ENCODE measurements around the gene GCN1. TPM values are rescaled to one million over a fixed set of nuclear protein-coding genes. Genes with fewer than 3 reads are reported as not detected.

The GCN1 gene
- total RNA-seq, 1 donor from 2014 or later: 52.4 TPM

GRCh38 chr12:120115692-120116440, 78.6 kb downstream of the GCN1 start:
- no peak for DNase-seq (ENCODE audit: low read depth)
- no peak for FAIRE-seq
- no peaks in the 10 kb centered on the region for H3K27me3 ChIP-seq (ENCODE audit: control insufficient read depth, insufficient read depth, low read length)
- no peak for TF ChIP-seq CTCF (IDR thresholded peaks at IDR 0.05; ENCODE audit: insufficient read depth, low read length, severe bottlenecking)
- H3K4me3 ChIP-seq (ENCODE audit: low read depth, low read length): peak overlapping the region; percentile 92
- peaks cover 2% of the 10 kb centered on the region for H3K36me3 ChIP-seq (ENCODE audit: control insufficient read depth, insufficient read depth, low read length)

GRCh38 chr12:120115066-120115465, 79.4 kb downstream of the GCN1 start:
- Histone ChIP-seq H3K4me3 (ENCODE audit: low read depth, low read length) (no peak overlapping the region), H3K27me3 (ENCODE audit: control insufficient read depth, insufficient read depth, low read length) (no peaks in the 10 kb centered on the region), H3K36me3 (ENCODE audit: control insufficient read depth, insufficient read depth, low read length) (peaks cover 2% of the 10 kb centered on the region)
- no peak for FAIRE-seq
- DNase-seq (ENCODE audit: low read depth): no peak
- TF ChIP-seq CTCF (IDR thresholded peaks at IDR 0.05; ENCODE audit: insufficient read depth, low read length, severe bottlenecking): no peak

GRCh38 chr12:120110550-120111501, 83.7 kb downstream of the GCN1 start:
- H3K36me3 ChIP-seq (ENCODE audit: control insufficient read depth, insufficient read depth, low read length): peaks cover 9% of the 10 kb centered on the region
- no peak for FAIRE-seq
- no peak for TF ChIP-seq CTCF (IDR thresholded peaks at IDR 0.05; ENCODE audit: insufficient read depth, low read length, severe bottlenecking)
- DNase-seq (ENCODE audit: low read depth): no peak
- H3K27me3 ChIP-seq (ENCODE audit: control insufficient read depth, insufficient read depth, low read length): no peaks in the 10 kb centered on the region
- H3K4me3 ChIP-seq (ENCODE audit: low read depth, low read length): no peak overlapping the region

GRCh38 chr12:120109570-120110267, 84.8 kb downstream of the GCN1 start:
- FAIRE-seq: no peak
- no peak for DNase-seq (ENCODE audit: low read depth)
- Histone ChIP-seq H3K4me3 (ENCODE audit: low read depth, low read length) (no peak overlapping the region), H3K36me3 (ENCODE audit: control insufficient read depth, insufficient read depth, low read length) (peaks cover 11% of the 10 kb centered on the region), H3K27me3 (ENCODE audit: control insufficient read depth, insufficient read depth, low read length) (no peaks in the 10 kb centered on the region)
- no peak for TF ChIP-seq CTCF (IDR thresholded peaks at IDR 0.05; ENCODE audit: insufficient read depth, low read length, severe bottlenecking)

GRCh38 chr12:120106151-120106550, 88.4 kb downstream of the GCN1 start:
- FAIRE-seq: no peak
- Histone ChIP-seq H3K27me3 (ENCODE audit: control insufficient read depth, insufficient read depth, low read length) (no peaks in the 10 kb centered on the region), H3K4me3 (ENCODE audit: low read depth, low read length) (no peak overlapping the region), H3K36me3 (ENCODE audit: control insufficient read depth, insufficient read depth, low read length) (peaks cover 19% of the 10 kb centered on the region)
- no peak for TF ChIP-seq CTCF (IDR thresholded peaks at IDR 0.05; ENCODE audit: insufficient read depth, low read length, severe bottlenecking)
- no peak for DNase-seq (ENCODE audit: low read depth)

Data from bronchial epithelial cell (primary cell).